ENCODE results near the gene MYL2. TPM values are rescaled to one million over a fixed set of nuclear protein-coding genes. Genes with fewer than 3 reads are reported as not detected.

Gene MYL2
- total RNA-seq, 2 donors from 2014 or later: not detected

- intact Hi-C loops (cut with DNase I): no loop called here
Measured at GRCh38 chr12:110861729-110862128, 58.6 kb downstream of the MYL2 start.

More at GRCh38 chr12:110861729-110862128, 58.6 kb downstream of the MYL2 start:
- DNase-seq (ENCODE audit: low spot score): no peak

Other genes with a start within 250 kb of the MYL2 start
- gene HVCN1, start 231.5 kb downstream of the MYL2 start, total RNA-seq: 1 to 10 TPM; 3.6 to 8.5 TPM
- 10 to 100 TPM; 91.0 to 98.0 TPM for gene PPP1CC, start 177.7 kb downstream of the MYL2 start, total RNA-seq
- not detected for gene CCDC63, start 73.6 kb downstream of the MYL2 start, total RNA-seq
- gene CUX2, start 113.6 kb upstream of the MYL2 start, total RNA-seq: under 1 TPM in 1 of 2 donors, not detected in 1; 0.09 TPM

All from posterior vena cava (tissue), 2 donors.